Heart left ventricle (tissue), 13 donors: ENCODE measurements around the gene DLGAP5.

ENCODE experiments used
- POLR2A ChIP-seq, 2 donors: fragments of 450-650 bp; IDR thresholded peaks; one replicate each; pipeline ENCODE4 v1.6.1; 2017; ENCODE audit warnings: antibody characterized with exemption in 2 of 2, mild to moderate bottlenecking in 2 of 2, moderate library complexity in 2 of 2
- TF ChIP-seq, protein P1 (sequence below), 12 donors: fragments of 200-600 bp; sonication (generic) in 4 of 12; IDR thresholded peaks; one replicate each; pipeline versions ENCODE4 v1.5.0 to v1.8.0; 2018 to 2022; ENCODE audit warnings: antibody characterized with exemption in 12 of 12, mild to moderate bottlenecking in 5 of 12
- donor health status: ischemic (EF 13 %, LVEDD 7.1; RV severe dilation, severe dysfunction).
- donor health status: DM: no; HTN: yes; CAD: no.
- donor health status: DM: no; HTN: no; CAD: no.
- donor health status: ischemic (EF 25% LVEDD 6.9; RV normal size, moderate dysfunction).
- donor health status: ischemic (EF 25% LVEDD 5.7; RV mildly dilated, moderate dysfunction).
- donor health status: ischemic (EF 35%, LVEDD 5.7; RV mildly dilated, moderate dysfunction).
- donor health status: nonischemic (EF 11% LVEDD 7.7; RV severe dilation, severe dysfunction).
- donor health status: DM: yes; HTN: yes; CAD: no.
- donor health status: PGD.
- donor health status: ischemic (EF 29% LVEDD 5.4; RV normal size, mild dysfunction).
- donor health status: nonischemic (EF 23%, LVEDD 6.1; RV moderate dilation, normal function).

GRCh38 chr14:55098561-55098898, 92.9 kb downstream of the DLGAP5 start:
- TF ChIP-seq, protein P1, sequence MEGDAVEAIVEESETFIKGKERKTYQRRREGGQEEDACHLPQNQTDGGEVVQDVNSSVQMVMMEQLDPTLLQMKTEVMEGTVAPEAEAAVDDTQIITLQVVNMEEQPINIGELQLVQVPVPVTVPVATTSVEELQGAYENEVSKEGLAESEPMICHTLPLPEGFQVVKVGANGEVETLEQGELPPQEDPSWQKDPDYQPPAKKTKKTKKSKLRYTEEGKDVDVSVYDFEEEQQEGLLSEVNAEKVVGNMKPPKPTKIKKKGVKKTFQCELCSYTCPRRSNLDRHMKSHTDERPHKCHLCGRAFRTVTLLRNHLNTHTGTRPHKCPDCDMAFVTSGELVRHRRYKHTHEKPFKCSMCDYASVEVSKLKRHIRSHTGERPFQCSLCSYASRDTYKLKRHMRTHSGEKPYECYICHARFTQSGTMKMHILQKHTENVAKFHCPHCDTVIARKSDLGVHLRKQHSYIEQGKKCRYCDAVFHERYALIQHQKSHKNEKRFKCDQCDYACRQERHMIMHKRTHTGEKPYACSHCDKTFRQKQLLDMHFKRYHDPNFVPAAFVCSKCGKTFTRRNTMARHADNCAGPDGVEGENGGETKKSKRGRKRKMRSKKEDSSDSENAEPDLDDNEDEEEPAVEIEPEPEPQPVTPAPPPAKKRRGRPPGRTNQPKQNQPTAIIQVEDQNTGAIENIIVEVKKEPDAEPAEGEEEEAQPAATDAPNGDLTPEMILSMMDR (IDR thresholded peaks at IDR 0.05): no peak
- TF ChIP-seq POLR2A (IDR thresholded peaks at IDR 0.05): no peak
